ENCODE data around the gene SYCN. TPM values are rescaled to one million over a fixed set of nuclear protein-coding genes. Genes with fewer than 3 reads are reported as not detected.
A peak's percentile ranks its signal among the peaks of the same experiment; 100 is the strongest.
"Not testable (repeated sequence)": the region's sequence is repeated elsewhere in the genome, so short reads cannot be mapped to it uniquely, and the experiment has no call there.

SYCN gene
- polyA plus RNA-seq (2012; ENCODE audit: low read depth, missing spikeins): not detected

- FAIRE-seq (no peak), DNase-seq (ENCODE audit: insufficient read length, low spot score) (no peak)
- TF ChIP-seq PAX5 (IDR thresholded peaks at IDR 0.05; ENCODE audit: insufficient read depth, low read length, severe bottlenecking) (no peak), POU2F2 (IDR thresholded peaks at IDR 0.05; ENCODE audit: low read depth, low read length) (no peak), TAF1 (IDR thresholded peaks at IDR 0.05; ENCODE audit: low read depth, low read length) (no peak), POLR2A (IDR thresholded peaks at IDR 0.05; ENCODE audit: low read depth, low read length) (no peak), SPI1 (IDR thresholded peaks at IDR 0.05; ENCODE audit: low read depth, low read length) (no peak), POLR2AphosphoS5 (IDR thresholded peaks at IDR 0.05; ENCODE audit: low read depth, low read length) (no peak)
Measured at GRCh38 chr19:39203372-39204341, at the start of gene SYCN. TSS of gene SYCN (minus strand) at chr19:39204263. CDS start at chr19:39204254, 9 bp downstream.

- no peak for DNase-seq (ENCODE audit: insufficient read length, low spot score)
- TF ChIP-seq TAF1 (IDR thresholded peaks at IDR 0.05; ENCODE audit: low read depth, low read length) (no peak), POU2F2 (IDR thresholded peaks at IDR 0.05; ENCODE audit: low read depth, low read length) (no peak), POLR2AphosphoS5 (IDR thresholded peaks at IDR 0.05; ENCODE audit: low read depth, low read length) (no peak), PAX5 (IDR thresholded peaks at IDR 0.05; ENCODE audit: insufficient read depth, low read length, severe bottlenecking) (no peak), POLR2A (IDR thresholded peaks at IDR 0.05; ENCODE audit: low read depth, low read length) (no peak), SPI1 (IDR thresholded peaks at IDR 0.05; ENCODE audit: low read depth, low read length) (no peak)
- no peak for FAIRE-seq
Measured at GRCh38 chr19:39253374-39254149, 49.5 kb upstream of the SYCN start.

- DNase-seq (ENCODE audit: insufficient read length, low spot score) (no peak), FAIRE-seq (no peak)
- TF ChIP-seq POU2F2 (IDR thresholded peaks at IDR 0.05; ENCODE audit: low read depth, low read length) (no peak), POLR2A (IDR thresholded peaks at IDR 0.05; ENCODE audit: low read depth, low read length) (no peak), TAF1 (IDR thresholded peaks at IDR 0.05; ENCODE audit: low read depth, low read length) (no peak), PAX5 (IDR thresholded peaks at IDR 0.05; ENCODE audit: insufficient read depth, low read length, severe bottlenecking) (no peak), SPI1 (IDR thresholded peaks at IDR 0.05; ENCODE audit: low read depth, low read length) (no peak), POLR2AphosphoS5 (IDR thresholded peaks at IDR 0.05; ENCODE audit: low read depth, low read length) (no peak)
Measured at GRCh38 chr19:39252458-39252857, 48.4 kb upstream of the SYCN start.

- FAIRE-seq (no peak), DNase-seq (ENCODE audit: insufficient read length, low spot score) (no peak)
- TF ChIP-seq SPI1 (IDR thresholded peaks at IDR 0.05; ENCODE audit: low read depth, low read length) (no peak), POLR2AphosphoS5 (IDR thresholded peaks at IDR 0.05; ENCODE audit: low read depth, low read length) (no peak), POLR2A (IDR thresholded peaks at IDR 0.05; ENCODE audit: low read depth, low read length) (no peak), PAX5 (IDR thresholded peaks at IDR 0.05; ENCODE audit: insufficient read depth, low read length, severe bottlenecking) (no peak), TAF1 (IDR thresholded peaks at IDR 0.05; ENCODE audit: low read depth, low read length) (no peak), POU2F2 (IDR thresholded peaks at IDR 0.05; ENCODE audit: low read depth, low read length) (no peak)
Measured at GRCh38 chr19:39251846-39252245, 47.8 kb upstream of the SYCN start.

- FAIRE-seq (no peak), DNase-seq (ENCODE audit: insufficient read length, low spot score) (no peak)
- TF ChIP-seq POLR2A (IDR thresholded peaks at IDR 0.05; ENCODE audit: low read depth, low read length): no peak
- no peak for TF ChIP-seq SPI1 (IDR thresholded peaks at IDR 0.05; ENCODE audit: low read depth, low read length)
- no peak for TF ChIP-seq TAF1 (IDR thresholded peaks at IDR 0.05; ENCODE audit: low read depth, low read length)
Measured at GRCh38 chr19:39251081-39251480, 47.0 kb upstream of the SYCN start.

- FAIRE-seq (no peak), DNase-seq (ENCODE audit: insufficient read length, low spot score) (no peak)
- TF ChIP-seq SPI1 (IDR thresholded peaks at IDR 0.05; ENCODE audit: low read depth, low read length) (no peak), POU2F2 (IDR thresholded peaks at IDR 0.05; ENCODE audit: low read depth, low read length) (no peak), POLR2AphosphoS5 (IDR thresholded peaks at IDR 0.05; ENCODE audit: low read depth, low read length) (no peak), TAF1 (IDR thresholded peaks at IDR 0.05; ENCODE audit: low read depth, low read length) (no peak), PAX5 (IDR thresholded peaks at IDR 0.05; ENCODE audit: insufficient read depth, low read length, severe bottlenecking) (no peak), POLR2A (IDR thresholded peaks at IDR 0.05; ENCODE audit: low read depth, low read length) (no peak)
Measured at GRCh38 chr19:39248806-39249205, 44.7 kb upstream of the SYCN start, which contains the start of gene IFNL4. TSS of gene IFNL4 (minus strand) at chr19:39248856.

- FAIRE-seq (no peak), DNase-seq (ENCODE audit: insufficient read length, low spot score) (no peak)
- TF ChIP-seq POLR2AphosphoS5 (IDR thresholded peaks at IDR 0.05; ENCODE audit: low read depth, low read length): no peak
- TF ChIP-seq TAF1 (IDR thresholded peaks at IDR 0.05; ENCODE audit: low read depth, low read length): no peak
- no peak for TF ChIP-seq POU2F2 (IDR thresholded peaks at IDR 0.05; ENCODE audit: low read depth, low read length)
- TF ChIP-seq SPI1 (IDR thresholded peaks at IDR 0.05; ENCODE audit: low read depth, low read length): no peak
- no peak for TF ChIP-seq PAX5 (IDR thresholded peaks at IDR 0.05; ENCODE audit: insufficient read depth, low read length, severe bottlenecking)
Measured at GRCh38 chr19:39247701-39248664, 43.9 kb upstream of the SYCN start.

GRCh38 chr19:39246951-39247669 lies 43.0 kb upstream of the SYCN start:
- DNase-seq (ENCODE audit: insufficient read length, low spot score) (no peak), FAIRE-seq (no peak)
- no peak for TF ChIP-seq SPI1 (IDR thresholded peaks at IDR 0.05; ENCODE audit: low read depth, low read length)
- no peak for TF ChIP-seq POLR2A (IDR thresholded peaks at IDR 0.05; ENCODE audit: low read depth, low read length)
- TF ChIP-seq TAF1 (IDR thresholded peaks at IDR 0.05; ENCODE audit: low read depth, low read length): no peak
- no peak for TF ChIP-seq PAX5 (IDR thresholded peaks at IDR 0.05; ENCODE audit: insufficient read depth, low read length, severe bottlenecking)
- no peak for TF ChIP-seq POLR2AphosphoS5 (IDR thresholded peaks at IDR 0.05; ENCODE audit: low read depth, low read length)
- TF ChIP-seq POU2F2 (IDR thresholded peaks at IDR 0.05; ENCODE audit: low read depth, low read length): no peak

GRCh38 chr19:39245166-39245565 lies 41.1 kb upstream of the SYCN start:
- FAIRE-seq: peak; percentile 94
- DNase-seq (ENCODE audit: insufficient read length, low spot score): not testable (repeated sequence)

GRCh38 chr19:39244410-39245100 lies 40.5 kb upstream of the SYCN start, which contains the start of gene IFNL3:
TSS of gene IFNL3 (minus strand) at chr19:39245006. CDS start at chr19:39244967, 39 bp downstream.
- not testable (repeated sequence) for DNase-seq (ENCODE audit: insufficient read length, low spot score)
- peak; percentile 48 for FAIRE-seq

GRCh38 chr19:39243741-39244140 lies 39.7 kb upstream of the SYCN start:
- FAIRE-seq; DNase-seq (ENCODE audit: insufficient read length, low spot score): not testable (repeated sequence)

Data from GM12891 (cell line).